GM21515 (cell line): Measurements from ENCODE around the gene ANO1.

Source experiments
- ATAC-seq: cut with Tn5 transposase; IDR thresholded peaks from one replicate; pipeline ENCODE4 v1.9.1; 2021; ENCODE audit not compliant: unreplicated experiment

ANO1 gene

DNA sequence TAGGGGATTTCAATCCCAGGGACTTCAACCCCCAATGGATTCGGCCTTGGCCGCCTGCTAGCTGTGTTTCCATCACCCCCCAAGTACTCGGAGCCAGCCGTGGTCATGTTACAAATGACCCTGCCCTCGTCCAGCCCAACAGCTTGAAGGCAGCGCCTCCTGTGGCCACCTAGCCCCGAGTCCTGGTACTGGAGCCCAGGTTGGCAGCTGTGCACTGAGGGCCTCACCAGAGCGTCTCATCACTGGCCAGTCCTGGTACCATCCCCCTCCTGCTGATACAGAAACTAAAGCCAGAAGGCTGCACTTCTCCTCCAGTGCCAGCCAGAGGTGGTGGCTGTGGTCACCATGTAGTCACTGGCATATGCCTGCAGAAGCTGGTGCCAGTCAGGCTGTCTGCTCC is 80.1 kb downstream of the ANO1 start:
- ATAC-seq, result no peak

DNA sequence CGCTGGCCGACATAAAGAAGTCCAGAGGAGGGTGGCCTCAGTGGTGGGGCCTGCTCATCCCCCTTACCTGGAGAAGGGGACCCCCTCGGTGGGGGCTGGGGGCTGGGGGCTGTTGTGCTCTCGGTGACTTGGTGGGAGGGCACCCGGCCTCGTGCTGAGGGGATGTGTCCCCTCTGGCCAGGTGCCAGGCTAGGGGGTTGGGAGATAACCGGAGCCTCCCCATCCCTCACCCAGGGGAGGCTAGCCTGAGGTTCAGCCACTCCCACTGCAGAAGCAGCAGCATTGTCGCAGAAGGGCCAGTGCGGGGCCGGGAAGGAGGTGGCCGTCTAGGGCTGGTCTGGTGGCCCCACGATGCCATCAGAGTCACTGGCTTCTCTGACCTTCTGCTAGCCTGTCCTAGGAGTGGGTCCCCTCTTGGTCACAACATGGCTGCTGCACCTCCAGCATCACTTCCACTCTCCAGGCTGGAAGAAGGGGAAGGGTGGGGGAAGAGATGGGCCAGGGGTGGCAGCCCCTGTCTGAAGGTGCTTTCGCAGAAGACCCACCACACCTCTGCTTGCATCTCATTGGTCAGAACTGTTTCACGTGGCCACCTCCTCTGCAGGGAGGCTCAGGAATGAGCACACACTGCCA is 80.8 kb downstream of the ANO1 start:
- ATAC-seq, result no peak

DNA sequence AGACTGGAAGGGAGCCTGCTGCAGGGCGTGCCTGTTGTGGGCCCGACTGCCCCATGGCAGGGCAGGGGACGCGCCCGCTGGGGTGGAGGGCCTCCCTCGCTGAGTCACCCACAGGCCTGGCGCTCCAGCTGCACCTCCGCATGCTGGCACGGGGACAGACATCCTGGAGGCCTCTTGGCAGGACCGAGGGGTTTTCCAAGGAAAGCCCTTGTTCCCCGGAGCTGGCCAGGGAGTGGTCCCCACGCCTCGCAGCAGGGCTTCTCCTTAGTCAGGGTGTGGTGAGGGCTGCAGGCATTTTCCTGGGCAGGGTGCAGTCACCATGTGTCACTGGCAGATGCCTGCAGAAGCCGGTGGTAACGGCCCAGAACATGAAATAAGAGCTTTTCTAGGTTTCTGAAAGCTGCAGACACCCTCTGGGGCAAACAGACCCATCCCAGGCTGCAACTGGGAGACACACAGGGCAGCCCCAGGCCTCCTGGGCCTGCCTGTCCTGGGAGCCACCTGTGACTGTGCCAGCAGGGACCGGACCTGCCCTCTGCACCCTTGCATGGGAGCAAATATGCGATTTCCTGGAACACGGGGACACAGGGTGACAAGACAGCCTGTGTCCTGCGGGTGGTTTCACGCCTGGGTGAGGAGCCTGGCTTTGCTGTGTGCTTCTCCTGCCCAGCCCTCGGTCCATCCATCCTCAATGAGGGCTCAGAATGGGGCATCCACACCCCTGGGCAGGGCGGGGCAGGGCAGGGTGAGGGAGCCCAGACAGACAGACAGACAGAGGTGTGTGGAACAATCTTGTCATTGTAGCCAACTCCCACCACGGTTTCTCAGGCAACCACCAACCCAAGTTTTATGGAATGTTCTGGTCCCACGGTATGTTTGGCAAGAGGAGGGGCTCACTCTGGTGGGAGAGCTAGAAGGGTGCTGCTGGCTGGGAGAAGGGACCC is 81.8 kb downstream of the ANO1 start:
- no peak for ATAC-seq

DNA sequence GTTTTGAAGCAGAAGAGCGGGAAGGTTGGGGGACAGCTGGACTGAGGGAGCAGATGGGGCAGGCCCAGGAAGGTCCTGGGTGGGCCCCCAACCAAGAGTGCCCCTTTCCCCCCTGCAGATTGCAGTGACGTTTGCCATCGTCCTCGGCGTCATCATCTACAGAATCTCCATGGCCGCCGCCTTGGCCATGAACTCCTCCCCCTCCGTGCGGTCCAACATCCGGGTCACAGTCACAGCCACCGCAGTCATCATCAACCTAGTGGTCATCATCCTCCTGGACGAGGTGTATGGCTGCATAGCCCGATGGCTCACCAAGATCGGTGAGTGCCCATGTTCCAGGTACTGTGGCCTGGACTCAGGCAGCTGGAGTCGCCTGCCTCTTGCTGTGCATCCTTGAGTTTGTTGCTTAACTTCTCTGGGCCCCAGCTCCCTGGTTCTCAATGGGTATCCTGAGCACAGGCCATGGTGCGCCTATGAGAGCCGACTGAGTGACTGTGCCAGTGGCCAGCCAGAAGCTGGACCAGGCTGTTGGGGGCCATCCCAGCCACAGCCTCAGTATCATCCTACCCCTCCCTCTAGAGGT is 83.0 kb downstream of the ANO1 start:
- ATAC-seq, result no peak

DNA sequence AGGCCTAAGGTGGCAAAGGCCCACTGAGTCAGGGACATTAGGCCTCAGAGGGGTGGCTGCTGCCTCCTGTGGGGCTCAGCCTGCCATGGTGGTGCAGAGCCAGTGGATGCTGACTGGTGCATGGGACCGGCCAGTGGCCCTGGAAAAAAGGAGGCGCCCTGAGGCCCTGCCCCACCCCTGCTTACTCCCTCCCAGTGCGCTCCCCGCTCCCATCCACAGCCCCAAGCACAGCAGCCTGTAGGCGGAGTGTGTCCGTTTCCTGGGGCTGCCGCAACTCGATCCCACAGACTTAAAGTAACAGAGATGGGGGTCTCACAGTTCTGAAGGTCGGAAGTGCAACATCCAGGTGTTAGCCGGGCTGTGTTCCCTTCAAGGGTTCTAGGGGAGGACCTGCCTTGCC is 86.6 kb downstream of the ANO1 start:
- no peak for ATAC-seq

DNA sequence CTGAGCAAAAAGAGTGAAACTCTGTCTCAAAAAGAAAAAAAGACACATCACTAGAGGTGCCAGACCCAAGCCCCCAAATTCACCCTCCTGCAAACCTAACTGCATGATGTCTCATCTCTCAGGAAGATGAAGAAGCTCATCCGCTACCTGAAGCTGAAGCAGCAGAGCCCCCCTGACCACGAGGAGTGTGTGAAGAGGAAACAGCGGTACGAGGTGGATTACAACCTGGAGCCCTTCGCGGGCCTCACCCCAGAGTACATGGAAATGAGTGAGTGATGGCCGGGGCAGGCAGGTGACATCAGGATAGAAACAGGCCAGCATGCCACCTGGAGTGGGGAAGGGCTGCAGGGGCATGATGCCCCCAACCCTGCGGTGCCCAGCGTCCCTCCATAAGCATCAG is 89.0 kb downstream of the ANO1 start:
- ATAC-seq, result no peak

DNA sequence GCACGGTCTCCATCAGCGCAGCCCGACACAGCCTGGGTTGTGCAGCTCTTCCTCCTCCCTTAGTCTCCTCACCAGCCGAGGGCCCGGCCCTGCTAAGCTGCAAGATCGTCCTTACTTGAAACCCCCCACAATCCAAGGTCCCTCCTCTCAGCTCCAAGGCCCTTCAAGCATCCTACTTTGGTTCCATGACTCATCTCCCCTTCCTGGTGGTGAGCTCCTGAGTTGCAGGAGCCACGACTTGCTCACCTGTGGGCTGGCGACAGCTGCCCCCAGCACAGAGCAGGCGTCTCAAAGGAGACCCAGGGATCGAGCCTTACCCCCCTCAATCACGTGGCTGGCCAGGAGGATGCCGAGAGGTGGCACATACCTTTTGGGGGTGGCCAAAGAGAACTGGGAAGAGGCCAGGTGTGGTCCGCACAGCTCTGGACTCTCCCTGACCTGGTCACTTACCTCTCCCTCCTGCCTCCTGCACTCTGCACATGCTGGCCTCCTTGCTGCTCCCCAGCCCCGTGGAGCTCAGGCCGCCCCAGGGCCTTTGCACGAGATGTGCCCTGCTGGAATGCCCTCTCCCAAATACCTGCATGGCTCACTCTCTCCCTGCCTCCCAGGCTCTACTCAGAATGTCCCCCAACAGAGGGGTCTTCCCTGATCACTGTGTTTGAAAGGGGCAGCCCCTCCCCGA is 89.7 kb downstream of the ANO1 start:
- ATAC-seq, result no peak

DNA sequence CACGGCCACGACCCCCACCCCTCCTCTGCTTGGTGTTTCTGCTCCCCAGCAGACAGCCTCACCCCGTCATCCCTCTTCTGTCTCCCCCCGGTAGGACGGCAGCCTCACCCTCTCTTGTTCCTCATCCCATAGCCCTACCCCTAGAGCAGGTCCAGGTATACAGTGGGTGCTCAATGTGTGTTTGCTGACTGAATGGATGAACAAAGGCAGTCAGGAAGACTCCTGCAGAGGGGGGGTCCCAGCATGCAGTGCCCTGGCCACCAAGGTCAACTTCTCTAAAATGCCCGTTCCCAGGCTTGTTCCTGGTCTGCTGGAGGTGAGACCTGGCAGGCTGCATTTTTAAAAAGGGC is 90.3 kb downstream of the ANO1 start:
- ATAC-seq, result no peak

DNA sequence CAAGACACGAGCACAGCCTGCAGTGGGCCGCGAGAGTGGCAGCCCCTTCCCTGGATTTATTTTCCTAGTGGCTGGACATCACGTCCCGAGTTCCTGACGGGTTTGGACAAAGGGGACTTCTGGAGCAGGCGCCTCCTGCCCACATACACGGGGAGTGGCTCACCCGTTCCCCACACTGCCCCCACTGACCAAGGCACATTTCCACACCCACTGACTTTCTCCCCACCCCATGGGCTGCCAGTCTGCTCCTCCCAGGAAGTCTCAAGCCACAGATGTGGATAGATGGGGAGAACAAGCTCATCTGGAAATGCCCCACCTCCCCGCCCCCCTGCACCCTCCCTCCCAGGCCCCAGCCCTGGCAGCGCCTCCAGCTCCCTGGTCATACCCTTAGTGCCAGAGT is 91.0 kb downstream of the ANO1 start:
- no peak for ATAC-seq

DNA sequence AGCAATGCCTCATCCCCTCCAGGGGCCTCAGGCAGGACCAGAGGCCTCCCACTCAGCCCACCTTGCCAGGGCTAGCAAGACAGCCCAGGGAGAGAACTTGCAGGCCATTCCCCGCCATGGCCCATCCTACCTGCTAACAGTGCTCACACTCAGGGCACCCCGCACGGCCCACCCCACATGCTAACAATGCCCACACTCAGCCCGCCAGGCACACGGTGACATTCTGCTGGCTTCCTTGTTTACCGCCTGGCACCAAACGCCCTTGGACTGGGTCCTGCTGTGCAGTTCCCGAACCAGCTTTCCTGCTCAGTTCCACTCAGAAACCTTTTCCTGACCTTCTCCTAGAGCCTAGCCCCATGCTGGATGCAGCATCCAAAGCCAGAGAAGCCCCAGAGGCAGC is 91.5 kb downstream of the ANO1 start:
- no peak for ATAC-seq

DNA sequence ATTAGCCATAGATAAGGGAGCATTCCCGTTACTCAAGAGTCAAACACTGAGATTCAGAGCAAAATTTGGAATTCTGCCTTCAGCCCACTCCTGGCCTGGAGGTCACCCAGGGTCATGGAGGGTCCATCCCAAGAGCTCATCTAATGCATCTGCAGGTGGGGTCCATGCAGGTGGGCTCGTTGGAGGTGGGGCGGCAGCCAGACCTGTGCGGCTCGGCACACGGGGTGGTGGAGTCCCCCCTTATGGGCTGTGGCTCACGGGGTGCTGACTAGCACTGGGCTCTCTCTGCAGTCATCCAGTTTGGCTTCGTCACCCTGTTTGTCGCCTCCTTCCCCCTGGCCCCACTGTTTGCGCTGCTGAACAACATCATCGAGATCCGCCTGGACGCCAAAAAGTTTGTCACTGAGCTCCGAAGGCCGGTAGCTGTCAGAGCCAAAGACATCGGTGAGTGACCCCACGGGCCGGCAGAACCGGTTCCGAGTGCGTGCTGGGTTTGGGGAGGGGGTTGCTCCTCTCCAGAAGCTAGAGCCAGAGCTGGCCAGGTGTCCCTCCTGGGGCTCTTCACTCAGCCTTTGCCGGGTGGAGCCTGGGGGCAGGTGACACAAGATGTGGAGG is 92.6 kb downstream of the ANO1 start:
- no peak for ATAC-seq

DNA sequence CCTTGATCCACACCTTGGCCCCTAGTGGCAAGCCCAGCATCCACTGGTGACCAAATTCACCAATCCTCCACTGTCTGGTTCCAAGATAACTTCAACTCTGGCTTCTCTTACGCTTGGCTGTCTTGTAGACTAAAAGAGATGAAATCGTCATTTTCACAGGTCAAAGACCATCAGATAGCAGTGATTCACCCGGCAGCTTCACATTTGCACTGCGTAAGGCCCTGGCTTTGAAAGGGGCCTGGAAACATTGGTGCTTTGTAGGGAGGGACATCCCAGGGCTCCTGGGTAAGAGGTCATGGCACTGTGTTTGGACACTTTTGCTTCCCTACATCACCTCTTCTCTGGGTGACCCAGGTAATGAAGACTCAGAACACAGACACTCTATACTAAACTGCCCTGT is 94.9 kb downstream of the ANO1 start:
- no peak for ATAC-seq

DNA sequence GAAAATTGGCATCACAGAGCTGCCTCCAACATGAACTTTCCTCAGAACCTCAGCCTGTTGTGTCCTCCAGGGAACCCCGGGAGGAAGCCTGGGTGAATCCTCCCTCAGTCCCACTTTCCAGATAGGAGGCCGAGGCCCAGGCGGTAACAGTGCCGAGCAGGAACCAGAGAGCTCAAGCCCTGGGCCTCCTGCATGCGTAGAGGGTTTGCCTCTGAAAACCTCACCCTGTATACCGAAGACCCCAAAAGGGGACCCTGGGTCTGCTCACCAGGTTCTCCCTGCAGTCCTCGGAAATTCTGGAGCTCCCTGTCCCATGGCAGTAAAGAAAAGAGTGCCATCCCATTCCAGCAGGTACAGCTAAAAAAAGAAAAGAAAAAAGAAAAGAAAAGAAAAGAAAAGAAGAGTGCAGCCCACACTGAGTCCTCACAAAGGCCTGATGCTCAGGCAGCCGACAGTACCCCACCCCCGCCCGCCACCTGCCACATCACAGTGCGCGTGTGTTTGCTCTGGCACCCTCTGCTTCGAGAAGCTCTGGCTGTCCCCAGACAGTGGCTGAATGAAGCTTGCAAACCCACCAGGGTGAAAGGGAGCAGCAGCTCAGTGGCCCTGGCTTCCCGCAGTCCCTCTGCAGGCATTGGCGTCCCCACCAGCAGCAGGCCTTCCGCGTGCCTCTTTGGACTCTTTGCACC is 96.6 kb downstream of the ANO1 start:
- no peak for ATAC-seq

DNA sequence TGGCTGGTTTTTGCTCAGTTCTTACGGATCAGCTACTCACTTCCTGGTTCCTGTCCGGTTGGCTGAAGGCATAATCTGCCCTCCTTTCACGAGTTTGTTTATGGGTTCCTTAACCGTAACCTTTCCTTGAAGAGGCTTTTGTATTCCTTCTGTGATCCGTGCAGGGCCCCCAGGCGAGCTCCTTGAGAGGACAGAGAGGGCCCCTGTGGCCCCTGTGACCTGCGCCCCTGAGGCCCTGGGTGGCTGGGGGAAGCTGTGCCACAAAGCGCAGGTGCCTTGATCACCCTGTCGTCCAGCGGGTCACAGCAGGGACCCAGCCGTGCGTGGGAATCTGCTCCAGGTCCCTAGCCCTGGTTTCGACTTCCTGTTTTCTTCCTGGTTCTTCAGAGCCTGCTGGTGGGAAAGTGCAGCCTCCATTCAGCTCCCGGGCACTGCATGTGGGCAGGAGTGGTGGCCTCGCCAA is 97.2 kb downstream of the ANO1 start:
- no peak for ATAC-seq

DNA sequence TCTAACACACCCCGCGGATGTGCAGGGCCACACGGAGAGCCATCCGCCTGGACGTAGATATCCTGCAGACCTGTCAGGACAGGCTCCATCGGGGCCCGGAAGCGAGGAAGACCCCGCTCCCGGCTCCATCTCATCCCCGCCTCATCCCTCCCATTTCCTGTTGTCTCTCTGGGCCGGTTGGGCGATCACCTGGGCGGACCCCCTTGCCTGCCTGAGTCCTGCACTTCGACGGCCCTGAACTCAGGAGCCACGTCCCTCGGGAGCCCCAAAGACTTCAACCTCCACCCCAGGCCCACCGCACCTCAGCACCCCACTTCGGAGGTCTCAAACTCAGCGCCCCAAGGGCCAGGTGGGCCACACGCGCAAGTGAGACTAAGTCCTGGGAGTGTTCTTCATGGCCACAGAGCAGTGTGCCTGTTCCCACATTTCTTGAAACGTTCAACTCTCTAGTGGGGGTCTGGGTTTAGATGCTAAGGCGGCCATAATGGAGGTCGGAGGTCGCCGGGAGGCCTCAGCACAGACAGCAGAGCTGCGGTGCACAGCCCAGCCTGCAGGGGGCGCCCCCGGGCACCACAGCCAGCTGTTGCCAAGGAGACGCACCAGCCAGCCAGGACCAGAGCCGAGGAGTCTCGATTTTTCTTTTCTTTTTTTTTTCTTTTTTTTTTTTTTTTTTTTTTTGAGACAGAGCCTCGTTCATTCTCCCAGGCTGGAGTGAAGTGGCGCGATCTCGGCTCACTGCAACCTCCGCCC is 99.0 kb downstream of the ANO1 start:
- ATAC-seq, result no peak

DNA sequence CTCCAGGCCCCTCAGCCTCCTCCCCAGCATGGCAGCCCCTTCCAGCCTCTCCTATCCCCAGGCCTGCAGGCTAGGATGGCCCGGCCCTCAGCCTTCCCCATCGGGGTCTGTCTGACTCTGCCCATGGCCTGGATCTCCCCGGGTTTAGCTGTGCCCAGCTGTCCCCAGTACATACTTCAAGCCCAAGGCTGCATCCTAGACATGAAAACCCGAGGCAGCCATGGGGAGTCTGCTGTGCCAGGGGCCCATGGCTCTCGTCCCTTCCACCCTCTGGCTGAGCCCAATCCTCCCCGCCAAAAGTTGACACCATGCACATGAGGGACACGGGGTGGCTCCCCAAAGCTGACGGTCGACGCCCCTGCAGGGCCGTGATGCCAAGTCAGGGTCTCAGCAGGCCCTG is 102.8 kb downstream of the ANO1 start:
- ATAC-seq, result no peak

DNA sequence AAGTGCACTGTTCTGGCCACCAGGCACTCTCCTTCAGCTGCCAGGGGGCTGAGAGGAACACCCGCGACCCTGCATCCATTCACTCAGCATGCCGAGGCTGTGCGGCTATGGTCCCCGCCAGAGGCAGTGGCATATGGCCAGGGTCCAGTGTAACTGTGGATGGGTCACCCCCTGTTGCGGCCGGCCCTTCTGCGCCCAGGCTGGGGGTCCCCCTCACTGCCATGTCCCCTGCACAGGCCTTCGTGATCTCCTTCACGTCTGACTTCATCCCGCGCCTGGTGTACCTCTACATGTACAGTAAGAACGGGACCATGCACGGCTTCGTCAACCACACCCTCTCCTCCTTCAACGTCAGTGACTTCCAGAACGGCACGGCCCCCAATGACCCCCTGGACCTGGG is 104.1 kb downstream of the ANO1 start:
- ATAC-seq, result no peak

DNA sequence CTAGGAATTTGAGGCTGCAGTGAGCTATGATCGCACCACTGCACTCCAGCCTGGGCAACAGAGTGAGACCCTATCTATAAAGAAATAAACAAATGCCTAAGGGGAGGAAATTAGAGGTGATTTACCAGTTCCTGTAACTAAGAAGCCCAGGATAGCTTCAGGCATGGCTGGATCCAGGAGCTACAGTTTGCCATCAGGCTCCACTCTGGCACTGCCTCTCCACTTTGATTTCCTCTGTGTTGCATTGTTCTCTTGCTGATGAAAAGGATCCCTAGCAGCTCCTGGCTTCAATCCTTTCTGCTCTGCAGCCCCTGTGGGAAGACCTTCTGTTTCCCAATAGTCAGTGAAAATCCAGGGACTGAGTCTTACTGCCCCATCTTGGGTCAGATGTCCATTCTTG is 104.9 kb downstream of the ANO1 start:
- no peak for ATAC-seq

DNA sequence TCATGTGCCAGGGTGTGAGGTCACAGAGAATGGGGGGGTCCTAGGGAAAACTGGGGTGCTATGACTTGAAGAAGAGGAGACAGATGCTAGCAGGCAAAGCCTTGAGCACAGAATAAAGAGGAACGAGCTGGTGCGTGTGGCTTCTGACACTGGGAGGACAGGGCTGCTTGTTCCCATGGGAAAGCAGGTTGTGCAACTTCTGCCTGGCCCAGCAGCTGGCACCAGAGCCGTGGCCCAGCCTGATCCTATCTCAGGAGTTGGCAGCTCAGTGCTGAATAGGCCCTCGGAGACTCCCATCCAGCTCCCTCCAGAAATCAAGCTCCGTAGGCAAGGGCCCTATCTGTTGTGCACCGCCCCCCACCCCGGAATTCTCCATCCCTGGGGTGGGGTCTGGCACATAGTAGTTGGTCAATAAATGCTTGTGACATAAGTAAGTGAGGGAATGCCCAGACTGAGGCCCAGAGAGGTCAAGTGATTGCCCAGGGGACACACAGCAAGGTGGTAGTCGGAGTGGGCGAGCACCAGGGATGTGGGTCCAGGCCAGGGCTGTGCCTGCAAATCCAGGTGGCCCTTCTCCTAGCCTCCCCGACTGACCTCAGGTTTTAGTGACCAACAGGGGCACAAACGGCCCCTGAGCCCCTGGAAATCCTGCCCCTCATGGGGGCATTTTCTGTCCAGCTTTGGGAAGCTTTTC is 105.5 kb downstream of the ANO1 start:
- ATAC-seq, result no peak
